GM12878 (cell line): ENCODE results near the gene ADCY6. TPM values are rescaled to one million over a fixed set of nuclear protein-coding genes. Genes with fewer than 3 reads are reported as not detected.

Experiments used
- DPF2 ChIP-seq: fragments of 450-650 bp; IDR thresholded peaks from 2 replicates; pipeline ENCODE4 v1.6.1; 2017; ENCODE audit warnings: mild to moderate bottlenecking
- EZH2 ChIP-seq: IDR thresholded peaks from 2 replicates; pipeline ENCODE4 v1.6.1; 2012; ENCODE audit warnings: low read depth, mild to moderate bottlenecking, control low read depth, inconsistent platforms, low read length, borderline replicate concordance; ENCODE audit not compliant: control insufficient read depth
- IRF5 ChIP-seq: fragments of 450-650 bp; IDR thresholded peaks from 2 replicates; pipeline ENCODE4 v1.6.1; 2017; ENCODE audit warnings: borderline replicate concordance
- MEF2B ChIP-seq: fragments of 450-650 bp; IDR thresholded peaks from 2 replicates; pipeline ENCODE4 v1.6.1; 2018; ENCODE audit warnings: mild to moderate bottlenecking, moderate library complexity; ENCODE audit not compliant: partially characterized antibody, poor library complexity, severe bottlenecking
- NFXL1 ChIP-seq: fragments of 450-650 bp; IDR thresholded peaks from 2 replicates; pipeline ENCODE4 v1.6.1; 2017; ENCODE audit warnings: antibody characterized with exemption, mild to moderate bottlenecking, borderline replicate concordance
- NR2F1 ChIP-seq: fragments of 450-650 bp; conservative IDR thresholded peaks from 2 replicates; pipeline ENCODE4 v1.6.1; 2017; ENCODE audit warnings: mild to moderate bottlenecking
- RAD21 ChIP-seq: IDR thresholded peaks from 2 replicates; pipeline ENCODE4 v1.6.1; 2011; ENCODE audit warnings: mild to moderate bottlenecking, low read depth, low read length, moderate library complexity; ENCODE audit not compliant: insufficient read depth
- RUNX3 ChIP-seq: IDR thresholded peaks from 2 replicates; pipeline ENCODE4 v1.6.1; 2012; ENCODE audit warnings: low read length, inconsistent platforms
- SMC3 ChIP-seq: IDR thresholded peaks from 2 replicates; pipeline ENCODE4 v1.6.1; 2011; ENCODE audit warnings: low read length, improper control_type of control experiment, borderline replicate concordance
- STAT1 ChIP-seq: fragments of 450-650 bp; conservative IDR thresholded peaks from 2 replicates; pipeline ENCODE4 v1.6.1; 2014; ENCODE audit warnings: antibody characterized with exemption, mild to moderate bottlenecking
- ZNF592 ChIP-seq: fragments of 450-650 bp; IDR thresholded peaks from 2 replicates; pipeline ENCODE4 v1.6.1; 2017; ENCODE audit warnings: mild to moderate bottlenecking, moderate library complexity
- ZSCAN29 ChIP-seq: fragments of 450-650 bp; IDR thresholded peaks from 2 replicates; pipeline ENCODE4 v1.6.1; 2017; ENCODE audit warnings: mild to moderate bottlenecking, moderate library complexity
- polyA plus RNA-seq, 11 experiments: library from polyadenylated mRNA; depleted of rRNA in 4 of 11; unstranded in 6 of 11; stranded (reverse) in 5 of 11; fragments of >200 nt; fragmentation: Nextera tagmentation in 4 of 11; fragmentation: Illumina TruSeq in 1 of 11; extraction: Ambion mirVana in 4 of 11; extraction: Trizol in 1 of 11; gene quantifications; 1 replicate in 1 of 11; 2 replicates in 10 of 11; pipeline versions ENCODE4 v1.2.1 to v1.2.3, GENCODE V29; 2011 to 2016; ENCODE audit warnings: inconsistent platforms in 2 of 11, missing spikeins in 2 of 11, low read depth in 1 of 11
- total RNA-seq, 4 experiments: library from RNA; depleted of rRNA in 3 of 4; stranded (reverse); fragments of >200 nt in 3 of 4; fragmentation: Illumina TruSeq in 1 of 4; extraction: Trizol in 1 of 4; gene quantifications; 2 replicates each; pipeline versions ENCODE4 v1.2.1 to v1.2.3, GENCODE V29; 2013 to 2021
- TF ChIP-seq, protein P1 (sequence below): fragments of 150-350 bp; IDR thresholded peaks from 2 replicates; pipeline ENCODE4 v1.6.1; 2016; ENCODE audit warnings: low read depth, low read length
- TF ChIP-seq, protein P2 (sequence below): IDR thresholded peaks from 2 replicates; pipeline ENCODE4 v1.6.1; 2011; ENCODE audit warnings: mild to moderate bottlenecking, low read depth, low read length, moderate library complexity; ENCODE audit not compliant: insufficient replicate concordance
- TF ChIP-seq, protein P3 (sequence below): IDR thresholded peaks from 2 replicates; pipeline ENCODE4 v1.6.1; 2011; ENCODE audit warnings: borderline replicate concordance, low read depth, mild to moderate bottlenecking, moderate library complexity, low read length; ENCODE audit not compliant: insufficient read depth, poor library complexity, severe bottlenecking

Gene ADCY6
- total and polyA plus RNA-seq, 10 of the 15 experiments (the other 5 are each of a cell fraction or from before 2014, with no cell fraction given), result 0.03 to 2.0 (median 0.14) TPM; not detected in 1

- TF ChIP-seq MEF2B, result peak; percentile 31
- TF ChIP-seq ZSCAN29, result peak; percentile 78; the same call in 1 of the 2 replicates
- TF ChIP-seq, protein P1, sequence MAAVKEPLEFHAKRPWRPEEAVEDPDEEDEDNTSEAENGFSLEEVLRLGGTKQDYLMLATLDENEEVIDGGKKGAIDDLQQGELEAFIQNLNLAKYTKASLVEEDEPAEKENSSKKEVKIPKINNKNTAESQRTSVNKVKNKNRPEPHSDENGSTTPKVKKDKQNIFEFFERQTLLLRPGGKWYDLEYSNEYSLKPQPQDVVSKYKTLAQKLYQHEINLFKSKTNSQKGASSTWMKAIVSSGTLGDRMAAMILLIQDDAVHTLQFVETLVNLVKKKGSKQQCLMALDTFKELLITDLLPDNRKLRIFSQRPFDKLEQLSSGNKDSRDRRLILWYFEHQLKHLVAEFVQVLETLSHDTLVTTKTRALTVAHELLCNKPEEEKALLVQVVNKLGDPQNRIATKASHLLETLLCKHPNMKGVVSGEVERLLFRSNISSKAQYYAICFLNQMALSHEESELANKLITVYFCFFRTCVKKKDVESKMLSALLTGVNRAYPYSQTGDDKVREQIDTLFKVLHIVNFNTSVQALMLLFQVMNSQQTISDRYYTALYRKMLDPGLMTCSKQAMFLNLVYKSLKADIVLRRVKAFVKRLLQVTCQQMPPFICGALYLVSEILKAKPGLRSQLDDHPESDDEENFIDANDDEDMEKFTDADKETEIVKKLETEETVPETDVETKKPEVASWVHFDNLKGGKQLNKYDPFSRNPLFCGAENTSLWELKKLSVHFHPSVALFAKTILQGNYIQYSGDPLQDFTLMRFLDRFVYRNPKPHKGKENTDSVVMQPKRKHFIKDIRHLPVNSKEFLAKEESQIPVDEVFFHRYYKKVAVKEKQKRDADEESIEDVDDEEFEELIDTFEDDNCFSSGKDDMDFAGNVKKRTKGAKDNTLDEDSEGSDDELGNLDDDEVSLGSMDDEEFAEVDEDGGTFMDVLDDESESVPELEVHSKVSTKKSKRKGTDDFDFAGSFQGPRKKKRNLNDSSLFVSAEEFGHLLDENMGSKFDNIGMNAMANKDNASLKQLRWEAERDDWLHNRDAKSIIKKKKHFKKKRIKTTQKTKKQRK, result no peak
- TF ChIP-seq NFXL1, result no peak
- TF ChIP-seq, protein P2, sequence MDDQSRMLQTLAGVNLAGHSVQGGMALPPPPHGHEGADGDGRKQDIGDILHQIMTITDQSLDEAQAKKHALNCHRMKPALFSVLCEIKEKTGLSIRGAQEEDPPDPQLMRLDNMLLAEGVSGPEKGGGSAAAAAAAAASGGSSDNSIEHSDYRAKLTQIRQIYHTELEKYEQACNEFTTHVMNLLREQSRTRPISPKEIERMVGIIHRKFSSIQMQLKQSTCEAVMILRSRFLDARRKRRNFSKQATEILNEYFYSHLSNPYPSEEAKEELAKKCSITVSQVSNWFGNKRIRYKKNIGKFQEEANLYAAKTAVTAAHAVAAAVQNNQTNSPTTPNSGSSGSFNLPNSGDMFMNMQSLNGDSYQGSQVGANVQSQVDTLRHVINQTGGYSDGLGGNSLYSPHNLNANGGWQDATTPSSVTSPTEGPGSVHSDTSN, result no peak
- TF ChIP-seq RUNX3, result peak; percentile 59
- TF ChIP-seq STAT1, result peak; percentile 83; the same call in 1 of the 2 replicates
- peak; percentile 72; the same call in 1 of the 2 replicates for TF ChIP-seq DPF2
- peak; percentile 96 for TF ChIP-seq ZNF592
- TF ChIP-seq NR2F1, result peak; percentile 63
- TF ChIP-seq IRF5, result no peak
- TF ChIP-seq RAD21, result peak; percentile 27
- TF ChIP-seq, protein P3, sequence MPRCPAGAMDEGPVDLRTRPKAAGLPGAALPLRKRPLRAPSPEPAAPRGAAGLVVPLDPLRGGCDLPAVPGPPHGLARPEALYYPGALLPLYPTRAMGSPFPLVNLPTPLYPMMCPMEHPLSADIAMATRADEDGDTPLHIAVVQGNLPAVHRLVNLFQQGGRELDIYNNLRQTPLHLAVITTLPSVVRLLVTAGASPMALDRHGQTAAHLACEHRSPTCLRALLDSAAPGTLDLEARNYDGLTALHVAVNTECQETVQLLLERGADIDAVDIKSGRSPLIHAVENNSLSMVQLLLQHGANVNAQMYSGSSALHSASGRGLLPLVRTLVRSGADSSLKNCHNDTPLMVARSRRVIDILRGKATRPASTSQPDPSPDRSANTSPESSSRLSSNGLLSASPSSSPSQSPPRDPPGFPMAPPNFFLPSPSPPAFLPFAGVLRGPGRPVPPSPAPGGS, result no peak
- no peak for TF ChIP-seq SMC3
- TF ChIP-seq EZH2, result no peak
These were observed 25.6 kb upstream of the ADCY6 start (continued) for GRCh38 chr12:48814262-48815125.
